HG03571 (cell line): ENCODE measurements around the gene PTPRA.

Experiments used
- ATAC-seq: cut with Tn5 transposase; IDR thresholded peaks from one replicate; pipeline ENCODE4 v1.9.1; 2021; ENCODE audit not compliant: unreplicated experiment

Gene PTPRA

DNA sequence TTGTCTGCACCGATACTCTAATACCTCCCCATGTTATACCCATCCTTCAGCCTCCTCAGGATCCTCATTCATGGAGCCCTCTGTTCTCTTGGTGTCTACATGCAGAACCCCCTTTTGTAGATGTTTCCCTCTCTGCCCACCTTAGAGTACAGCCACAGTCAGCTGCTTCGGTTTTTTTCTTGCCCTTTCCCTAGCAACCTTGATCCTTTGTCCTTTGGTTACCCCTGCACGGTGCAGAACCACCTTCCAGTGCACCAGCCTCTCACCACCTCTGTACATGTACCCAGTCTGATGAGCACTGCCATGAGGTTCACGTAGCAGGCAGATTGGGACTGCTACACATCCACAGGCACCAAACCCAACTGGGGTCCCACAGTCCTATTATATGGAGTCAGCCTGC is 25.5 kb upstream of the PTPRA start:
- ATAC-seq, result no peak

DNA sequence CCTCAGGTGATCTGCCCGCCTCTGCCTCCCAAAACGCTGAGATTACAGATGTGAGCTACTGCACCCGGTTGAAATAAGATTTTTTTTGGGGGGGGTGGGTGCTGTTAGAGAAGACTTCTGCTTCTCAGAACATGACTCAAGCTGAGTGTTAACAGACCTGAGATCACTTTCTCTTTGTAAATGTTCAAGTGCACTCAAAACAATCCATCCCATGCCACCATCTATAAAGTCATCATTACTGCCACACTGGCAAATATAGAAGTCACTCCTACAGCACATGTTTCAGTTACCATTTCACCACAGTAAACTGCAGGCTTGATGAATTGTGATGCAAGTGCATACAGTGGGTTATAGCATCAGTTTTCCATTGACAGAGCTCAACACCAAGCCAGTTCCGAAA is 23.8 kb upstream of the PTPRA start:
- ATAC-seq, result no peak

DNA sequence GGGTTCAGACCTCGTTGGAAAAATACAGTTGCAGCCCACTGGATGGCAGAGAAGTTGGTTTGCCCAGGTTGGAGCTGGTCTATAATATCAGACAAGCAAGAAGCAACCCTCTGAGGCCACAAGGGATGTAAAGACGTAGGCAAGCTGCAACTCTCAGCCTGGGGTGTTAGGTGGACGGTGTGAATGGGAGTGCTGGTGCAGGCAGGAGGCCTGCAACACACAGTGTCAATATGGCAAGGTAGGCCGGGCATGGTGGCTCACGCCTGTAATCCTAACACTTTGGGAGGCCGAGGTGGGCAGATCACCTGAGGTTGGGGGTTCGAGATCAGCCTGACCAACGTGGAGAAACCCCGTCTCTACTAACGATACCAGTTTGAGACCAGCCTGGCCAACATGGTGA is 22.2 kb upstream of the PTPRA start:
- no peak for ATAC-seq

DNA sequence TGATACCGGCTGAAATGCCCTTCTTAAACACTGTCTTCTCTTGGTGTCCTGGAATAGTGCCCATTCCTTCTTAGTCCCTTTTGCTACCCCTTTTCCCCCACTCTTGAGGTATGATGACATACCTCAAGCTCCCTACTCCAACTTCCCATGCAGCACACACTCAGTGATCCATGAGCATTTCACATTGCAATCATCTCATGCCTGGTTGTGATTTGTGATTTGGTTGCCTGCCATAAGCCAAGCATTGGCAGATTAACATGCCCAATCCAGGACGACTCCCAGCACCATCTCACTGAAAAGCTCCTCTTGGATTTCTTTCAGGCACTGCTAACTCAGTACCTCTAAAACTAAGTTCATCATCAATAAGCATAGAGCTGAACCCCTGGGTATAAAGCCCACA is 14.7 kb upstream of the PTPRA start:
- no peak for ATAC-seq

DNA sequence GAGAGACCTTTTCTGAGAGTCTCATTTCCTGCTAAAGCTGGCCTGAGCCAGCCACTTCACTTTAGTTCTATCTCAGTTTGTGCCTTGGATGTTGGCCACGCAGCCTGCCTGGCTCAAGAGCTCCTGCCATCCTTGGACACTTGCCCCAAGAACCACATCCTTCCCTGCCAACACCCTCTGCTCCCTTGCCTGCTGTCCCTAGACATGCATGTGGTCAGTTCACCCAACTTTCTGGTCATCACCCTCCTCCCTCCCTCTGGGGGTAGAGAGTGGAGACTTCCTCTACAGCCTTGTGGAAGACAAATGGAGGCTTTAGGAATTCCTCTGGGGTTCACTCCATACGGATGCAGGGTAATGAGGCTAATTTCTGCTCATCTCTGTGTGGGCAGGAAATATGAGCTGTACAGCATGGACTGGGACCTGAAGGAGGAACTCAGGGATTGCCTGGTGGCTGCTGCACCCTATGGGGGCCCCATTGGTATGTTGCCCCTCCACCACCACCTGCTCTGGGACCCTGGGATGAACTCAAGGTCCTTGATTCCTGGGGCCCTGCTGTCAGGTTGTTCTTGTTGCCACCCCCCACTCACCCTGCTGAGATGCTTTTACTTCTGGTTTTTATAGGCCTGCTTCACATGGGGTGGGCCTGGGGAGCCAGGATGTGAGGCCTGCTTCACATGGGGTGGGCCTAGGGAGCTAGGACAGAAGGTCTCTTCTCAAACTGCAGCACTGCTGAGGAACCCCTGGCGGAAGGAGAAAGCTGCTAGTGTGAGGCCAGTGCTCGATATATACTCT is 13.8 kb upstream of the PTPRA start:
- ATAC-seq, result no peak

DNA sequence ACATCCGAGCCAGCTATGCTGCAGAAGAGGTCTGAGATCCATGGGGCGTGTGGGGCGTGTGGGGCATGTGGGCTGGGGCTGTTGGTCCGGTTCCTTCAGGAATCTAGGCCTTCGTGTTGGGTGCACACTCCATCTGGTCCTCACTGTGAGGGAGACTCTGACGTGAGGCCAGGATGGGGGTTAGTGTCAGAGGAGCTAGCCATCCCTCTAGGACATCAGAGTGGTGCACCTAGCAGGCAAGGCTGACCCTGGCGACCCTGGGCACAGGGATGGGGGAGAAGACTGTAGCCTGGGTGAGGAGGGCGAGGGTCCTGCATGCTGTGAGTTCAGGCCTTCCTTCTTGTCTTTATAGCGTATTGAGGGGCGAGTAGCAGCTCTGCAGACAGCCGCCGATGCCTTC is 8.7 kb upstream of the PTPRA start:
- ATAC-seq, result no peak

DNA sequence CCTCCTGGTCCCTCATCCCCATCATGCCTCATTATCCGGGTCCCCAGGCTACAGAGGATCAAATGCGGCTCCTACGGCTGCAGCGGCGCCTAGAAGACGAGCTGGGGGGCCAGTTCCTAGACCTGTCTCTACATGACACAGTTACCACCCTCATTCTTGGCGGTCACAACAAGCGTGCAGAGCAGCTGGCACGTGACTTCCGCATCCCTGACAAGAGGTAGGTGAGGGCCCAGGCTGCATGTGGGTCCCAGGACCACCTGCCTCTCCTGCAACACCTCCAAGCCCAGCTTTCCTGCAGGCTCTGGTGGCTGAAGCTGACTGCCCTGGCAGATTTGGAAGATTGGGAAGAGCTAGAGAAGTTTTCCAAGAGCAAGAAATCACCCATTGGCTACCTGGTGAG is 8.2 kb upstream of the PTPRA start:
- no peak for ATAC-seq

DNA sequence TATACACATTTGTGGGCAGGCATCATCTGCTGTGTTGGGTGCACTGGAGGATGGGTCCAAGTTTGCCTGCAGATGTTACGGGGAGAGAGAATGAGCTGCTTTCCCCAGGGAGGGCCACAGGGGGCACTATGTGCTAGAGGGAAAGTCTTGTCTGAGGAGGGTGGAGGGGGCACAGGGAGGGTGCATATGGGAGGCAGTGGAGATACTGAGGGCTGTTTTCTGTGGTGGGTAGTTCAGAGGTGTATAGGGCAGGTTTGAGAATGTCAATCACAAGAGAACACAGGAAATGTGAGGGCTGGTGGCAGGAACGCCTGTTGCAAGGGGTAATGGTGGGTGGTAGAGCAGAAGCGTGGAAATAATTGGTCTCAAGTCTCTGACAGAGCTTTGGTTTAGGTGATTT is 7.7 kb upstream of the PTPRA start:
- ATAC-seq, result no peak

DNA sequence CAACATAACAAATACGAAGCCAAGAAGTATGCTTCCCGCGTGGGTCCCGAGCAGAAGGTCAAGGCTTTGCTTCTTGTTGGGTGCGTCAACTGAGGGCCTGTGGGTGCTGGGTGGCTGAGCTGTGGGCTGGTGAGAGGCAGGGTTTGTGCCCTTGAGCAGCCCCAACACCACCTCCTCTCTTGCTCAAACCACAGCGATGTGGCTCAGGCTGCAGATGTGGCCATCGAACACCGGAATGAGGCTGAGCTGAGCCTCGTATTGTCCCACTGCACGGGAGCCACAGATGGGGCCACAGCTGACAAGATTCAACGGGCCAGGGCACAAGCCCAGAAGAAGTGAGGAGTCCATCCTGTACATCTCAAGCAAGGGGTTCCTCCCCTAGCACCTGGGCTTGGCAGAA is 7.0 kb upstream of the PTPRA start:
- no peak for ATAC-seq

DNA sequence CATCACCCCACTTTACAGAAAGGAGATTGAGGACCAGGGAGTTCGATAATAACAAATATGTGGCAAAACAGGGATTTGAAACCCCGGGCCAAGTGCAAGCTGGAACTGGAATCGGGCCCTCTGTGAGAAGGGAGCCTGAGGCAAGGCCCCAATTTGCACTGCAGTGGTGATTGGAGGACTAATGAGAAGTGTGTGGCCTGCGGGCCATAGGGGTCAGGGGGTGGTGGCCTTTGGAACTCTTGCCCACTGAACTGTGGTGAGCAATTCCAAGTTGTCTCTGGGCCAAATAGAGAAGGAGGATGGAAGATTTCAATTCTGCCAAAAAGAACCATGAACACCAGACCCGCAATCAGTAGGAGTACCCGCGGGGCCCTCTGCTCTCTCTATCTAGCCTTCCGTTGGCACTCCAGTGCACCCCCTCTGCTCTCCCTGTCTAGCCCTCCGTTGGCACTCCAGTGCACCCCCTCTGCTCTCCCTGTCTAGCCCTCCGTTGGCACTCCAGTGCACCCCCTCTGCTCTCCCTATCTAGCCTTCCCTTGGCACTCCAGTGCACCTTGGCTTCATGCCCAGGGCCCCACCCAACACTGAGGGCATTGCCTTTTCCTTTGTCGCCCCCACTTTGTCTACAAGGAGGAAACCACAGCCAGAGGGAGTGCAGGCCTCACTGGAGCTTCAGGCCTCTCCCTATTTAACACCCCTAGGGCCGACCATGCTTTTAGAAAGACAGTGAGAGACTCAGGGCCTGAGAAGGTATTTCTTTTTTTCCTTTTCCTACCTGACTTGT is 6.0 kb upstream of the PTPRA start:
- no peak for ATAC-seq

DNA sequence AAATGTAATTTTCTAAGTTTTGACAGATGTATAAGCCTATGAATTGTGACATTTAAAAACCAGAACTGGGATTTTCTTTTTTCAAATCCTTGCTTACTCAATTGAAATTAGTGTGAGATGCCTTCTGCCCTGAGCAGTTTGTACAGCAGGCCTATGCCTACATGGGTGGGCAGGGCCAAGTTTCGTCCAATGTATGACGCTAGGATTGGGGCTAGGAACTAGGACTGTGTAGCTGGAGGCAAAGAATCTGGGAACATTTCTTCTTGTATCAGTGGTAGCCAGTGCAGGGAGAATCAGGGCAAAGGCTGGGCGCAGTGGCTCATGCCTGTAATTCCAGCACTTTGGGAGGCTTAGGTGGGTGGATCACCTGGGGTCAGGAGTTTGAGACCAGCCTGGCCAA is 3.9 kb upstream of the PTPRA start:
- ATAC-seq, result no peak

DNA sequence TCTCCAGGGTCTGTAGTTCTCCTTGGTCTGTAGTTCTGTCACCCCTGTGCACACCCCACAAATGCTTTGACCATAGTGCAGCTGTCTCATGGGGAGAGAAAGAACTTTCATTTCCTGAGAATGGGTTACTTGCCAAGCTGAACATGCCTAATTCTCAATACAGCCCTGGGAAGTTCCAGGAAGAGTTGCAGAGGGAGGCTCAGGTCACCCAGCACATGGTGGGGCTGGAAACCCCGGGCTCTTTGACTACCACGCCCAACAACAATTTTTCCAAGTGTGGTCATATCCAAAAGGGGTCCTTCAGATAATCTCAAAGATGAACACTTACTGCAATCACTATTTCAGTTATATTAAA is 2.2 kb upstream of the PTPRA start:
- no peak for ATAC-seq

DNA sequence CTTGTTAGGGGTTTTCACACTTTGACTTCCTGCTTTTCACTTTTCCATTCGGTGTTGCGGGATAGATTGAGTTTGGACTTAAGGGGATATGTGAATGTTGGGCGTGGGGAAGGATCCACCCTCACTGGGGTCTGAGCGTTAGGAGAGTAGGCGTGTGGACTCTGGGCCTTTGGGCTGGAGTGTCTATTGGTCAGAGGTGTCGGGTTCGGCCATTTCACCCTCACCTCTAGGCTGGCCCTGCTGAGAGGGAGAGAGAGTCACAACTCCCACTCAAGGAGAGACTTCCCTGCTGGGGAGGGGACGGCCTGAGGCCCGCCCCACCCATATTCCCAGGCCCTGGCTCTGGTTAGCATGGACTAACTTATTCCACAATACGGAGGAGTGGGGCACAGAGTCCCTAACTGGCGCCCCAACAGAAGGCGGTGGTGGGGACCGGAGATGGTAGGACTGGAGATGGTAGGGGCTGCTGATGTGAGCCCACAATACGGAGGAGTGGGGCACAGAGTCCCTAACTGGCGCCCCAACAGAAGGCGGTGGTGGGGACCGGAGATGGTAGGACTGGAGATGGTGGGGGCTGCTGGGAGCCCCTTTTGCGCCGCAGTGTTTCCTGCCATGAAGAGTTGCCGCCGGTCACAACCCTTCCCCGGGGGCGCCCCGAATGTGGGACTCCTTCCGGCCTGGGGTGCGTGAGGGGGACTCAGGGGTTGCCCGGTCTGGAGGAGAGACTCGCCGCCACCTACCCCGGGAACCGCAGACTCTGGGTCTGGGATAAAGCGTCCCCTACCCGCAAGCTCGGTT is 1.4 kb upstream of the PTPRA start:
- ATAC-seq, result no peak

DNA sequence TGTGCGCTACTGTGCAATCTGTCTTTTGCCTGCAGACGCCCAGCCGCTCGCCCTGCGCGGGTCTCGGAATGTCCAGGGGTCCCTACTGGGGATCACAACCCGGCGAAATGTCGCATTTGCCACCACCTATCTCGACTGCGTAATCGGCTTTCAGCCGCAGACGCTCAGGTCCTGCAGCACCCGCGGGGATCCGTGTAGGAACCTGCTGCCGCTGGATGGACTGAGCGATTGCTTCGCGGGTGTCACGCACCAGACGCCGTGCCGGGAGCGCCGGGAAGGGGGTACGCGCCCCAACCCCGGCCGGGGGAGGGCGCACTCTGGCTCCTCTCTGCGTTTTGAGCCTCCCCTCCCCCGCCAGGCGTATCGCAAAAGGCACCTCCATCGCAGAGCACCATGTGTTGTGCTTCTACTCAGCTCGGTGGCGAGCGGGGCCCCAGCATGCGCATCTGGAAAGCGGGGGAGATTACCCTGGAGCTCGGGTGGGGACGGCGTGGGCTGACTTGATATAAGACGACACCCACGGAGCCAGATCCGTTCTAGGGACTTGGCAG is 747 bp upstream of the PTPRA start:
- peak; percentile 22 for ATAC-seq

DNA sequence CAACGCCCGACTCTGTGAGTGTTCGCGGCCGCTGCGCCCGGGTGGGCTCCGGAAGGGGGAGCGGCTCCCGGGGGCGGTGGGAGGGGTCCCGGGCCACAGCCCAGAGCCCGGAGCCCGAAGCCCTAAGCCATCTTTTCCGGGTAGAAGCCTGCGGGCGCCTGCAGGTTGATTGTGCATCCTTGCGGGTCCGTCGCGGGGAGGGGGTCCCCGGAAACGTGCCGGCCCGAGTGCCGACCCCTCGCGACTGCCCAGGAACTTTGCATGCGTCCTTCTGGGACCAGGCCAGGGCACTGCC is 413 bp downstream of the PTPRA start:
- ATAC-seq, result peak; percentile 43

DNA sequence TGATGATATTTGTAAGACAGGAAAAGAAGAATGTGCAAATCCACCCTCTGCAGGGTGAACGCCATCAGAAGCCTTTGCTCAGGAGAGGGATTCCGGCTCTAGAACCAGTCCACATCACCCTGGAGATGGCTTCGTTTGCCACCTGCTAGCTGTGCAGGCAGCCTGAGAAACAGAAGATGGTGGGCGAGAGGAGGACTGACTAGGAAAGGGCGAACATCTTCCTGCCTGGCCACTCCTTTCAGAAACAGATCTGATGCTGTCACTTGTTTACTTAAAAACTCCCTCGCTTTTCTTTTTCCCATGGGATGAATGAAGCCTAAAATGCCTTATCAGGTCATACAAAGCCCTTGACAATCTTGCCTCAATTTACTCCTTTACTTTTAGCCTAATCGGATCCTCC is 1.2 kb downstream of the PTPRA start:
- ATAC-seq, result no peak

DNA sequence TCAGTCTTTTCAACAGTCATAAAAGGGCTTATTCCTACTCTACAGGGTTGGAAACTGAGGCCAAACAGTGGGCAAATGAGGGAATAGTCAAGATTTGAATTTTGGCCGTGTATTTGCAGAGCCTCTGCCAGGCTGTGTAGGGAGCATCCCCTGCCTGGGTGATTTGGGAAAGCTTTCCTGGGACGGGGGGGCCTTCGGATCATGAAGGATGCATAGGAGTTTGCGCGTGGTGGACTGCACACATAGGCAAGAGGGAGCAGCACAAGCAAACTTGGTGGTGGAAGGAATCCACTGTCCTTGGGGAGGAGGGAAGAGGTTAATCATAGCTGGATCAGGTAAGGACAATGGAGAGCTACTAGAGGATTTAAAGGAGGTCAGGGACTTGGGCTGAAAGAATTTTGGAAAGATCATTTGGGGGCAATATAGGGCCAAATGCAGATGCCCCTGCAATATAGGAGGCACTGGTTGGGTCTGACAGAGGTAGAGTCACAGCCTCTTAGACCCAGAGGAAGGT is 2.5 kb downstream of the PTPRA start:
- ATAC-seq, result no peak

DNA sequence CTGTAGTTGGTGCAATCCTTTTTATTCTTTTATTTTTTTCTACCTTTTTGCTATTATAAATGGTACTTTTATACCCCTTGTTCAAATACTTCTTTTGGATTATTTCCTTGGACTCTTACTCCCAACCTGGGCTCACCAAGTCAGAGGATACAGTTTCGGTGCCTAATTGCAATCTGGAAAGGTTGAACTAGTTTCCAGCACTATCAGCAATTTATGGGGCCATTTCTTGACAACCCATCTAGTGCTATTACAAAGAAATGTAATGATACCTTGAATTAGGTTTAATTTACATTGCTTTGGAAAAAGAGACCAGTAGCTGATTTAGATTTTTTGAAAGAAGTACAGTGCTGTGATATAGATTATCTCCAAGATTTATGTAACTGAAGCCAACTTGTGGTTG is 5.2 kb downstream of the PTPRA start:
- ATAC-seq, result no peak

DNA sequence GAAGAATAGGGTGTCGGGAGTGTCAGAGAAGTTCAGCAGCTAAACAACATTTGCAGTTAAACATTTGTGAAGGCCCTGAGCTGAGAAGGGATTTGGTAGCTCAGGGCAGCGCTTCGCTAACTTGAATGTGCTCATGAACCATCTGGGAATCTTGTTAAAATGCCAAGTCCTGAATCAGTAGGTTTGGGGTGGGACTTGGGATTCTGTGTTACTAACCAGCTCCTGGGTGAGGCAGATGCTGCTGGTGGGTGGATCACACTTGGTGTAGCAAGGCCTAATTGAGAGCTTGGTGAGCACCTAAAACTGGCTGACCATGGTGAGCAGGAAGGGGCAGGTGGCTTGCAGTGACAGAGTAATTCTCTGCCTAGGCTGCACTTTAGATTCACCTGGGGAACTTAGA is 5.9 kb downstream of the PTPRA start:
- no peak for ATAC-seq

DNA sequence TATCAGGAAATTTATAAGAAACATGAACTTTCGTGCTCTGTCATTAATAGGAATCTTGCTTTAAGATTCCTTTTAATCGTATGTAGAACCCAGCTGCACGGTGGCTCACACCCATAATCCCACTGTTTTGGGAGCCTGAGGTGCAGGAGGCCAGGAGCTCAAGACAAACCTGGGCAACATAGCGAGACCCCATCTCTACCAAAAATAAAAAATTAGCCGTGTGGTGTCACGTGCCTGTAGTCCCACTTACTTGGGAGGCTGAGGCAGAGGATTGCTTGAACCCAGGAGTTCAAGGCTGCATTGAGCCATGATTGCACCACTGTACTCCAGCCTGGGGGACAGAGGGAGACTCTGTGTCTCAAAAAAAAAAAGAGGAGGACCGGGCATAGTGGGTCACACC is 7.4 kb downstream of the PTPRA start:
- ATAC-seq, result no peak

DNA sequence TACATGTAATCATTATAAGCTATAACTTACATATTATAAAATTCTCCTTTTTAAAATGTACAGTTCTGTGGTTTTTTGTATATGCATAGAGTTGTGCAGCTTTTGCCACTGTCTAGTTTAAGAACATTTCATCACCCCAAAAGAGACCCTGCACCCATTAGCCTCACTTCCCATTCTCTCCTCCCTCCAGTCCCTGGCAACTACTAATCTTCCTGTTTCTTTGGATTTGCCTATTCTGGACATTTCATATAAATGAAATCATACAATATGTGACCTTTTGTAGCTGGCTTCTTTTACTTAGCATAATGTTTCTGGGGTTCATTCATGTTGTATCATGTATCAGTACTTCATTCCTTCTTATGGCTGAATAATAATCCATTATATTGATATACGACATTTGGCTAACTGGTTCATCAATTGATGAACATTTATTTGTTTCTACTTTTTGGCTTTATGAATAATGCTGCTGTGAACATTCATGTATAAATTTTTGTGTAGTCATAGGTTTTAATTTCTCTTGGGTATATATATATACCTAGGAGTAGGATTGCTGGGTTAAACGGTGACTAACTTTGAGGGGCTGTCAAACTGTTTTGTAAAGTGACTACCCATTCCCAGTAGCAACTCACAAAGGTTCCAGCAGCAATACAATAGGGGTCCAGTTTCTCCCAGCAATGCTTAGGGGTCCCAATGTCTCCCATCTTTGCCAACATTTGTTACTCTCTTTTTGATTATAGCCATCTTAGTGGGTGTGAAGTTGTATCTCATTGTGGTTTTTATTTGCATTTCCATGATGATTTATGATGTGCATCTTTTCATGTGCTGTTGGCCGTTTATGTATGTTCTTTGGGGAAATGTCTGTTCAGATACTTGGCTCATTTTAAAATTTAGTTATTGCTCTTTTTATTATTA is 10.7 kb downstream of the PTPRA start:
- no peak for ATAC-seq
